HepG2 (cell line): ENCODE data around the gene ATN1. TPM values are rescaled to one million over a fixed set of nuclear protein-coding genes. Genes with fewer than 3 reads are reported as not detected.
A peak's percentile ranks its signal among the peaks of the same experiment; 100 is the strongest.
"Not testable (repeated sequence)": the region's sequence is repeated elsewhere in the genome, so short reads cannot be mapped to it uniquely, and the experiment has no call there.

Source experiments
- ATAC-seq: fragments of 200-7000 bp; cut with Tn5 transposase; 3 replicates; pipeline ENCODE4 v1.9.1; 2020; ENCODE audit warnings: mild to moderate bottlenecking, moderate library complexity
- BruUV-seq: library from RNA; stranded (reverse); fragments of 400-500 nt; replicated peaks from 2 replicates; lab custom pipeline; 2021; lab: Mats Ljungman, UMichigan
- CTCF ChIA-PET: fragments of 300-600 bp; formaldehyde crosslinking; extraction: SDS; loops from one replicate; lab custom pipeline; 2021; ENCODE audit warnings: low total read pairs, inconsistent platforms, low intra/inter-chr PET ratio; lab: Yijun Ruan, JAX
- POLR2A ChIA-PET: fragments of 350-600 bp; sonication (Branson Sonifier 250); formaldehyde crosslinking; loops from one replicate; lab custom pipeline; 2020; ENCODE audit warnings: antibody characterized with exemption, inconsistent platforms; lab: Yijun Ruan, JAX
- DNase-seq: peaks from one replicate; pipeline ENCODE4 v3.0.0-alpha.2; 2015; ENCODE audit warnings: low spot score
- FAIRE-seq: peaks from 3 replicates; lab custom pipeline; 2011; peaks lifted over from hg19 to GRCh38; lab: Jason Lieb, UNC
- H2AFZ ChIP-seq: one replicate; pipeline ENCODE4 v1.6.1; 2011; ENCODE audit warnings: low read length, inconsistent platforms
- H3K27ac ChIP-seq: fragments of 300-600 bp; 3 replicates; pipeline ENCODE4 v1.8.0; 2011; ENCODE audit warnings: mixed run types, mild to moderate bottlenecking, mixed read lengths, low read length, inconsistent platforms; ENCODE audit not compliant: insufficient read depth; ENCODE audit errors: extremely low read length
- H3K27me3 ChIP-seq, 2 experiments: fragments of 200-600 bp in 1 of 2; 2 replicates in 1 of 2; 3 replicates in 1 of 2; pipeline versions ENCODE4 v1.6.0 to v1.8.0; 2011; ENCODE audit warnings: low read length in 2 of 2, mild to moderate bottlenecking in 2 of 2, moderate library complexity in 2 of 2, inconsistent platforms in 1 of 2; ENCODE audit not compliant: insufficient read depth in 2 of 2, control insufficient read depth in 1 of 2
- H3K36me3 ChIP-seq, 2 experiments: fragments of 200-600 bp in 1 of 2; replicated peaks in 1 of 2; 2 replicates in 1 of 2; 3 replicates in 1 of 2; pipeline versions ENCODE4 v1.5.1 to v1.8.0; 2011; ENCODE audit warnings: low read length in 2 of 2, inconsistent platforms in 1 of 2; ENCODE audit not compliant: insufficient read depth in 2 of 2, control insufficient read depth in 1 of 2
- H3K4me1 ChIP-seq: 2 replicates; pipeline ENCODE4 v1.5.1; 2012; ENCODE audit warnings: low read length, inconsistent platforms; ENCODE audit not compliant: insufficient read depth
- H3K4me2 ChIP-seq: 2 replicates; pipeline ENCODE4 v1.6.0; 2011; ENCODE audit warnings: low read depth, low read length, inconsistent platforms
- H3K4me3 ChIP-seq, 3 experiments: fragments of 200-600 bp in 1 of 3; sonication (generic), shearing (Covaris generic) in 1 of 3; replicated peaks in 1 of 3; 2 replicates each; pipeline ENCODE4 v1.5.1; 2011 to 2016; ENCODE audit warnings: low read length in 3 of 3, inconsistent platforms in 2 of 3, low read depth in 2 of 3, mild to moderate bottlenecking in 2 of 3, control low read depth in 1 of 3, mixed read lengths in 1 of 3; ENCODE audit not compliant: insufficient read depth in 1 of 3
- H3K79me2 ChIP-seq: one replicate; pipeline ENCODE4 v1.6.1; 2011; ENCODE audit warnings: low read length, inconsistent platforms; ENCODE audit not compliant: insufficient read depth
- H3K9ac ChIP-seq: 2 replicates; pipeline ENCODE4 v1.6.0; 2011; ENCODE audit warnings: mild to moderate bottlenecking, low read depth, low read length, inconsistent platforms; ENCODE audit not compliant: insufficient read depth
- H3K9me3 ChIP-seq: 2 replicates; pipeline ENCODE4 v1.5.1; 2012; ENCODE audit warnings: mild to moderate bottlenecking, low read length
- H4K20me1 ChIP-seq: 2 replicates; pipeline ENCODE4 v1.6.0; 2011; ENCODE audit warnings: inconsistent platforms, mild to moderate bottlenecking, low read length, moderate library complexity; ENCODE audit not compliant: insufficient read depth
- HIVEP1 ChIP-seq: sonication (generic); formaldehyde crosslinking; IDR thresholded peaks from 2 replicates; pipeline ENCODE4 v1.4.0; 2020; ENCODE audit warnings: mild to moderate bottlenecking, missing genetic modification reagents
- MED13 ChIP-seq: sonication (generic); formaldehyde crosslinking; IDR thresholded peaks from 2 replicates; pipeline ENCODE4 v1.5.0; 2020; ENCODE audit warnings: missing genetic modification reagents
- POGZ ChIP-seq: sonication (generic); formaldehyde crosslinking; IDR thresholded peaks from 2 replicates; pipeline ENCODE4 v1.4.0; 2020; ENCODE audit warnings: mild to moderate bottlenecking, missing genetic modification reagents
- ZMYM3 ChIP-seq: sonication (generic); formaldehyde crosslinking; IDR thresholded peaks from 2 replicates; pipeline ENCODE4 v1.5.1; 2020; ENCODE audit warnings: mild to moderate bottlenecking, missing genetic modification reagents
- ZNF350 ChIP-seq: sonication (generic); formaldehyde crosslinking; IDR thresholded peaks from 2 replicates; pipeline ENCODE4 v1.4.0; 2020; ENCODE audit warnings: mild to moderate bottlenecking, low read depth, missing genetic modification reagents, borderline replicate concordance
- ZNF501 ChIP-seq: sonication (generic); formaldehyde crosslinking; IDR thresholded peaks from 2 replicates; pipeline ENCODE4 v1.5.1; 2020; ENCODE audit warnings: mild to moderate bottlenecking, moderate library complexity, missing genetic modification reagents
- ZNF703 ChIP-seq: sonication (generic); formaldehyde crosslinking; IDR thresholded peaks from 2 replicates; pipeline ENCODE4 v1.5.1; 2020; ENCODE audit warnings: missing genetic modification reagents, mild to moderate bottlenecking, moderate library complexity, borderline replicate concordance
- WGBS: methylation state at CpG from one replicate; pipeline ENCODE4 v1.1.6; 2017; ENCODE audit warnings: low lambda C conversion rate; 5-methylcytosine and 5-hydroxymethylcytosine counted together
- in situ Hi-C: cut with HindIII; loops from 2 replicates; pipeline ENCODE4 v1.10.0; 2017; ENCODE audit warnings: low pct_unique_long_range_greater_than_20kb; ENCODE audit not compliant: extremely low pct_ligation_motif_present
- intact Hi-C: fragments of 100-400 bp; cut with micrococcal nuclease; formaldehyde crosslinking; loops from one replicate; pipeline ENCODE4 v1.10.0; 2022; ENCODE audit not compliant: unreplicated experiment
- polyA plus RNA-seq, 8 experiments: library from polyadenylated mRNA; depleted of rRNA in 3 of 8; stranded (reverse) in 7 of 8; unstranded in 1 of 8; fragments of >200 nt; fragmentation: Illumina TruSeq in 4 of 8; extraction: Trizol in 4 of 8; gene quantifications; 2 replicates each; pipeline versions ENCODE4 v1.2.1 to v1.2.3, GENCODE V29; 2011 to 2016; ENCODE audit warnings: low read depth in 4 of 8, missing spikeins in 1 of 8, mixed read lengths in 1 of 8; ENCODE audit not compliant: insufficient read depth in 1 of 8
- total RNA-seq, 5 experiments: library from RNA; depleted of rRNA; stranded (reverse); fragments of >200 nt; fragmentation: Illumina TruSeq; extraction: Trizol; gene quantifications; 2 replicates each; pipeline ENCODE4 v1.2.3, GENCODE V29; 2016; ENCODE audit warnings: low read depth in 1 of 5
- TF ChIP-seq, protein P1 (sequence below): sonication (generic); formaldehyde crosslinking; IDR thresholded peaks from 2 replicates; pipeline ENCODE4 v1.4.0; 2020; ENCODE audit warnings: mild to moderate bottlenecking, missing genetic modification reagents
- TF ChIP-seq, protein P2 (sequence below): sonication (generic); formaldehyde crosslinking; IDR thresholded peaks from 2 replicates; pipeline ENCODE4 v1.5.0; 2020; ENCODE audit warnings: mild to moderate bottlenecking, missing genetic modification reagents

ATN1 gene
- total and polyA plus RNA-seq, 2 of the 13 experiments (the other 11 are each of a cell fraction or from before 2014, with no cell fraction given), result 2.1 to 8.6 TPM

DNA sequence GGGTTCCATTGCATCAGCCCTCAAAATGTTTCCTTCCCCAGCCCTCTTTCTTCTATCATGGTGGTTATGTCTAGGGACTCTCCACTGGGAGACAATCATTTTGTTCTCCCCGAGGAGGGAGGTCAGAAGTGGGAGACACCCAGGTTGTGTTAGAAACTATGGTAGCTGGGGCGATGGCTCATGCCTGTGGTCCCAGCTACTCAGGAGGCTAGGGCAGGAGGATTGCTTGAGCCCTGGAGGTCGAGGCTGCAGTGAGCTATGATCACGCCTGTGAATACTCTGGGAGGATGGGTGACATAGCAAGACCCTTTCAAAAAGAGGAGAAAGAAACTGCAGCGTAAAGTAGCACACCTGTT lies 36.1 kb upstream of the ATN1 start:
- Histone ChIP-seq H3K9ac (peak overlapping the region; percentile 86), H3K4me2 (peak overlapping the region; percentile 84), H3K27ac (peak overlapping the region; percentile 88), H3K9me3 (no peaks in the 10 kb centered on the region), H3K4me3 (peak overlapping the region; percentile 50 to 79 (median 65)), H3K79me2 (no peaks in the 10 kb centered on the region), H3K36me3 (no peaks in the 10 kb centered on the region), H2AFZ (peak overlapping the region; percentile 49), H4K20me1 (no peaks in the 10 kb centered on the region), H3K27me3 (no peaks in the 10 kb centered on the region; a peak in 1 of 5 replicates)
- in situ Hi-C loops (no loop called here), intact Hi-C loops (loop anchor here (1.0 kb wide), 2 partner anchors 18 to 22 kb away; partner anchors contain the start of gene SPSB2)
- ATAC-seq (peak; percentile 21), FAIRE-seq (no peak), DNase-seq (no peak)
- ChIA-PET POLR2A (interaction anchor here (0.6 to 4.4 kb wide), 22 partner anchors 8 to 217 kb away, joined by 3 to 73 read pairs (median 8); partner anchors contain the start of genes C12orf57, CDCA3, COPS7A and ENO2), CTCF (interaction anchor here (1.6 to 2.5 kb wide), 2 partner anchors 19 to 22 kb away, joined by 7 to 24 read pairs; partner anchors contain the start of gene SPSB2)
- 70% methylated on average over 5 of the region's 5 CpGs for WGBS
- BruUV-seq, result TSS peak; percentile 84
- TF ChIP-seq ZNF350 (CRISPR knock-in tag), result 0 out of 2 replicates have a peak, but pooled peaks have one; percentile 7
- peak; percentile 72; the same call in 1 of the 2 replicates for TF ChIP-seq ZMYM3 (CRISPR knock-in tag)
- TF ChIP-seq, protein P1, sequence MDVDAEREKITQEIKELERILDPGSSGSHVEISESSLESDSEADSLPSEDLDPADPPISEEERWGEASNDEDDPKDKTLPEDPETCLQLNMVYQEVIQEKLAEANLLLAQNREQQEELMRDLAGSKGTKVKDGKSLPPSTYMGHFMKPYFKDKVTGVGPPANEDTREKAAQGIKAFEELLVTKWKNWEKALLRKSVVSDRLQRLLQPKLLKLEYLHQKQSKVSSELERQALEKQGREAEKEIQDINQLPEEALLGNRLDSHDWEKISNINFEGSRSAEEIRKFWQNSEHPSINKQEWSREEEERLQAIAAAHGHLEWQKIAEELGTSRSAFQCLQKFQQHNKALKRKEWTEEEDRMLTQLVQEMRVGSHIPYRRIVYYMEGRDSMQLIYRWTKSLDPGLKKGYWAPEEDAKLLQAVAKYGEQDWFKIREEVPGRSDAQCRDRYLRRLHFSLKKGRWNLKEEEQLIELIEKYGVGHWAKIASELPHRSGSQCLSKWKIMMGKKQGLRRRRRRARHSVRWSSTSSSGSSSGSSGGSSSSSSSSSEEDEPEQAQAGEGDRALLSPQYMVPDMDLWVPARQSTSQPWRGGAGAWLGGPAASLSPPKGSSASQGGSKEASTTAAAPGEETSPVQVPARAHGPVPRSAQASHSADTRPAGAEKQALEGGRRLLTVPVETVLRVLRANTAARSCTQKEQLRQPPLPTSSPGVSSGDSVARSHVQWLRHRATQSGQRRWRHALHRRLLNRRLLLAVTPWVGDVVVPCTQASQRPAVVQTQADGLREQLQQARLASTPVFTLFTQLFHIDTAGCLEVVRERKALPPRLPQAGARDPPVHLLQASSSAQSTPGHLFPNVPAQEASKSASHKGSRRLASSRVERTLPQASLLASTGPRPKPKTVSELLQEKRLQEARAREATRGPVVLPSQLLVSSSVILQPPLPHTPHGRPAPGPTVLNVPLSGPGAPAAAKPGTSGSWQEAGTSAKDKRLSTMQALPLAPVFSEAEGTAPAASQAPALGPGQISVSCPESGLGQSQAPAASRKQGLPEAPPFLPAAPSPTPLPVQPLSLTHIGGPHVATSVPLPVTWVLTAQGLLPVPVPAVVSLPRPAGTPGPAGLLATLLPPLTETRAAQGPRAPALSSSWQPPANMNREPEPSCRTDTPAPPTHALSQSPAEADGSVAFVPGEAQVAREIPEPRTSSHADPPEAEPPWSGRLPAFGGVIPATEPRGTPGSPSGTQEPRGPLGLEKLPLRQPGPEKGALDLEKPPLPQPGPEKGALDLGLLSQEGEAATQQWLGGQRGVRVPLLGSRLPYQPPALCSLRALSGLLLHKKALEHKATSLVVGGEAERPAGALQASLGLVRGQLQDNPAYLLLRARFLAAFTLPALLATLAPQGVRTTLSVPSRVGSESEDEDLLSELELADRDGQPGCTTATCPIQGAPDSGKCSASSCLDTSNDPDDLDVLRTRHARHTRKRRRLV (CRISPR knock-in tag), result 0 out of 2 replicates have a peak, but pooled peaks have one; percentile 1
- TF ChIP-seq MED13 (CRISPR knock-in tag), result no peak
- 0 out of 2 replicates have a peak, but pooled peaks have one; percentile 5 for TF ChIP-seq POGZ (CRISPR knock-in tag)
- TF ChIP-seq, protein P2, sequence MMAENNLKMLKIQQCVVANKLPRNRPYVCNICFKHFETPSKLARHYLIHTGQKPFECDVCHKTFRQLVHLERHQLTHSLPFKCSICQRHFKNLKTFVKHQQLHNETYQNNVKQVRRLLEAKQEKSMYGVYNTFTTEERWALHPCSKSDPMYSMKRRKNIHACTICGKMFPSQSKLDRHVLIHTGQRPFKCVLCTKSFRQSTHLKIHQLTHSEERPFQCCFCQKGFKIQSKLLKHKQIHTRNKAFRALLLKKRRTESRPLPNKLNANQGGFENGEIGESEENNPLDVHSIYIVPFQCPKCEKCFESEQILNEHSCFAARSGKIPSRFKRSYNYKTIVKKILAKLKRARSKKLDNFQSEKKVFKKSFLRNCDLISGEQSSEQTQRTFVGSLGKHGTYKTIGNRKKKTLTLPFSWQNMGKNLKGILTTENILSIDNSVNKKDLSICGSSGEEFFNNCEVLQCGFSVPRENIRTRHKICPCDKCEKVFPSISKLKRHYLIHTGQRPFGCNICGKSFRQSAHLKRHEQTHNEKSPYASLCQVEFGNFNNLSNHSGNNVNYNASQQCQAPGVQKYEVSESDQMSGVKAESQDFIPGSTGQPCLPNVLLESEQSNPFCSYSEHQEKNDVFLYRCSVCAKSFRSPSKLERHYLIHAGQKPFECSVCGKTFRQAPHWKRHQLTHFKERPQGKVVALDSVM (CRISPR knock-in tag), result peak; percentile 93
- 0 out of 2 replicates have a peak, but pooled peaks have one; percentile 49 for TF ChIP-seq ZNF703 (CRISPR knock-in tag)
- 0 out of 2 replicates have a peak, but pooled peaks have one; percentile 20 for TF ChIP-seq HIVEP1
- no peak for TF ChIP-seq ZNF501 (CRISPR knock-in tag)
- TF ChIP-seq, all 625 proteins: peak for 7
- peaks cover 51% of the 10 kb centered on the region for H3K4me1 ChIP-seq

DNA sequence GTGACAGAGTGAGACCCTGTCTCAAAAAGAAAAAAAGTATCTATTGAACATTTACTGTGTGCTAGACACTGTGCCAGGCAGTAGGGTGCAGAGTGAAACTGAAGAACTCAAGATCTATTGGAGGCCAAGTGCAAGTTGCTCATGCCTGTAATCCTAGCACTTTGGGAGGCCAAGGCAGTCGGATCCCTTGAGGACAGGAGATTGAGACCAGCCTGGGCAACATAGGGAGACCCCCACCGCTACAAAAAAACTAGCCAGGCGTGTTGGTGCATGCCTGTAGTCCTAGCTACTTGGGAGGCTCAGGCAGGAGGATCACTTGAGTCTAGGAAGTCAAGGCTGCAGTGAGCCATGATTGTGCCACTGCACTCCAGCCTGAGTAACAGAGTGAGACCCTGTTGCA lies 35.1 kb upstream of the ATN1 start:
- H3K9ac ChIP-seq, H4K20me1 ChIP-seq, H3K27me3 ChIP-seq, CTCF ChIA-PET, H3K4me2 ChIP-seq, H3K9me3 ChIP-seq, H3K27ac ChIP-seq, intact Hi-C loops, ATAC-seq, H3K79me2 ChIP-seq, FAIRE-seq, H3K36me3 ChIP-seq, in situ Hi-C loops, H2AFZ ChIP-seq, DNase-seq, H3K4me3 ChIP-seq, BruUV-seq: not testable (repeated sequence)
- POLR2A ChIA-PET, result interaction anchor here (2.0 to 4.4 kb wide), 8 partner anchors 9 to 216 kb away, joined by 4 to 73 read pairs (median 12); partner anchors contain the start of genes ENO2 and SPSB2
- H3K4me1 ChIP-seq, result peaks cover 41% of the 10 kb centered on the region
- WGBS, result 97% methylated on average over 3 of the region's 3 CpGs
